HG02852 (cell line): ENCODE data around the gene GALNT13.

Experiments used
- ATAC-seq: cut with Tn5 transposase; IDR thresholded peaks from one replicate; pipeline ENCODE4 v1.9.1; 2021; ENCODE audit warnings: mild to moderate bottlenecking, moderate library complexity; ENCODE audit not compliant: unreplicated experiment

Gene GALNT13

DNA sequence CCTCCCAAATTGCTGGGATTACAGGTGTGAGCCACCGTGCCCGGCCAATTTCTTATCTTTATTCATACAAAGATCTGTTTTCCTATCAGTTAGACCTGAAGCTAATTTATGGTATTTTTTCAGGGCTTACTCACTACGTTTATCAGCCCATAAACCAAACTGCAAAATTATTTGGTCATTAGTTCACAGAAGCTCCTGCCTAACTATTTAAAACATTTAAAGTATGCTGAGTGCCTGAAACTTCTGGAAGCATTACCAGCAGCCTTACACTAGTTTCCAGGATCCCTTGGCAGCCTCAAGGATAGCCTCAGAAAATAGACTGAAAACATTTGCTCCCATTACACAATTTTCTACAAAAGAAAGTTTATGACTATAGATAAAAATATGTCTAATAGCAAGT, 68.8 kb downstream of the GALNT13 start:
- ATAC-seq, result no peak

DNA sequence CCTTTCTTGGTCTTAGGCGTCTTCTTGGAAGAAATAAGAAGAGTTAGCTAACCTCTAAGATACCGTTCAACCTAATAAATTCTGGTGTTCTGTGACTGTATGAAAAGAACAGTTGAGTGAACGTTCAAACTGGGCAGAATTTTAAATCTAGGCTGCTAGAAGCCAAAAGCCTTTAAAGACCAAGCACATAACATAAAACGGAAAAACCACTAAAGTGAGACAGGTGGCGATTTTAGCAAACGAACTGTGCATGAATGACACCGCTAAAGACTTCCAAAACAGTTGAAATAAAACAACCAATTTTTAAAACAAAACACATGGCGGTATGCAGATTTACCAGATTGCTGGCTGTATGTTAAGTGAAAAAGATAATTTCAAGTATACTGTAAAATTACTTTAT, 73.1 kb downstream of the GALNT13 start:
- ATAC-seq, result no peak

GRCh38 chr2:153946036-153946435, 74.3 kb downstream of the GALNT13 start:
- no peak for ATAC-seq

GRCh38 chr2:153953761-153954160, 82.0 kb downstream of the GALNT13 start:
- ATAC-seq, result no peak

GRCh38 chr2:153963256-153963655, 91.5 kb downstream of the GALNT13 start:
- ATAC-seq, result no peak

DNA sequence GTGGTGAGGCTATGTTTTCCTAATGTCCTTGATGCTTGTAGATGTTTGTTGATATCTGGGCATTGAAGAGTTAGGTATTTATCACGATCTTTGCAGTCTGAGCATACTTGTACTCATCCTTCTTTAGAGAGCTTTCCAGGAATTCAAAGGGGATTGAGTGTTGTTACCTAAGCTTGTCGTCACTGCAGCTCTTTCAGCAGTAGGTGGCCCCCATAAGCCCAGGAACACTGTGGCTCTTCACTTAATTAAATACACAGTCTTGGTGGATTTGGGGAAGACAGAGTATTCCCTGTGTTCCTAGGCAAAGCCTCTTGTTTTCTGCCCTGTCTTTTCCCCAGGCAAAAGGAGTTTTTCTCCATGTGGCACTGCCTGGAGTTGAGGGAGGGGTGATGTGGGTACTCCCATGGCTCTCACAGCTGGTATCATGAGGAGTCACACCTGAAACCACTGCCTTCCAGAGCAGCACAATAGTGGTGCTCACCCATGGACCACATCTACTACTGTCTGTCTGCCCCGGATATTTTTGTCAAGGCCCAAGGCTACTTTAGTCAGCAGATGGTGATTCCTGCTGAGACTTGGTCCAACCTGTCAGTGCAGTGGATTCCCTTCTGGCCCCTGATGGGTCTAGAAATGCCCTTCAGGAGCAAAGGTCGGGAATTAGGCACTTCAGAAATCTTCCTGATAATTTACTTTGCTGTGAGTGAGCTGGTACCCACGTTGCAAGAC, 95.7 kb downstream of the GALNT13 start:
- ATAC-seq, result no peak

- no peak for ATAC-seq
Observed at GRCh38 chr2:153971250-153971649, 99.5 kb downstream of the GALNT13 start.

GRCh38 chr2:153971855-153972254, 100.1 kb downstream of the GALNT13 start:
- ATAC-seq, result no peak

DNA sequence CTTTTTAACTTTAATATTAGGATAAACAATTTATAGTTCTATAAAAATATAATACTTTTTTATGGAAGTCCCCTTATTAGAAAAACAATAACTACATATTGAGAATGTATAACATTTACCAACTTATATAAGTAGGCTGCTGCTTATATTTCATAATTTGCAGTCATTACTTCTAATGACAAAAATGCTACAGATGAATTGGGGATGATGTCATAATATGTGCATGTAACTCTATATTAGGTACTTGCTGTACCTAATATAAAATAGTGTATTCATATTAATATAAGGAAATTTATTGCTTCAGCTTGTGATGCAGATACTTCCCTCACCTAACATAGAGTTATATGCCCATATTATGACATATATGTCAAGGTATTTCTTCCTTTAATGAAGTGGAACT, 100.7 kb downstream of the GALNT13 start:
- ATAC-seq, result no peak

GRCh38 chr2:153986488-153987229, 114.9 kb downstream of the GALNT13 start:
- no peak for ATAC-seq

- ATAC-seq, result no peak
Observed at GRCh38 chr2:153990771-153991170, 119.0 kb downstream of the GALNT13 start.

DNA sequence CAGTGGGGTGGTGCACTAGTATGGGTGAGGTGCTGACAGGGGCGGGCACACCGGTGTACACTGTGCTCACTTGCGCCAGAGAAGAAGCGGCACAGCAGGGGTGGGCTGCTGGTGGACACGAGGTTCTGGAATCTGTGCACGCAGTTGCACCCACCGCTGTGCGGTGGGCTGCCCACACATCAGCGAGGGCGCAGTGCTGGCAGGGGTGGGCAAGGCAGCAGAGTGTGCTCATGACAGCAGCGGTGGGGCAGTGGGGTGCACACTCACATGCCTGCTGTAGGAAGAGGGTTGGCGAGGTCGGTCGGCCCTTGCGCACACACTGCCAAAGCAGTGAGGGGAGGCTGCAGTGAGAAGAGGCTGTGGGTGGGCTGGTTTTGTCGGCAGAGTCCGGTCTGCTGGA, 141.8 kb downstream of the GALNT13 start:
- ATAC-seq, result no peak

DNA sequence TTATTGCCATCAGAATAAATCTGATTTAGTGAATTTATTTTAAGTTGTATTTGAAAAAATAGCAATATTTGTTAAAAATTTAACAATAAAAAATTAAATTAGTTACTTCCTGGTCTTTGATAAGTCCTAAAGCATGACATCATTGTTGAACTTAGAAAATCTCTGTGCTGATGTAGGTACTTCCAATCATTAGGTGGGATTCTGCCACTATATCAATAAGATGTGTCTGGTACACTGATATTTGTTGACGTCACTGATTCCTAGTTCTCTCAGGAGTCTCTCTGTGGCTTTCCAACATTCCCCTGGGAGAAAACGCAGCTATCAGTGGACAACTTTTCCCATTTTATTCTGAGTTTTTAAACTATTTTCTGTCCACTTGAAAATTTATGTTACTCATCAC, 143.5 kb downstream of the GALNT13 start:
- ATAC-seq, result no peak

DNA sequence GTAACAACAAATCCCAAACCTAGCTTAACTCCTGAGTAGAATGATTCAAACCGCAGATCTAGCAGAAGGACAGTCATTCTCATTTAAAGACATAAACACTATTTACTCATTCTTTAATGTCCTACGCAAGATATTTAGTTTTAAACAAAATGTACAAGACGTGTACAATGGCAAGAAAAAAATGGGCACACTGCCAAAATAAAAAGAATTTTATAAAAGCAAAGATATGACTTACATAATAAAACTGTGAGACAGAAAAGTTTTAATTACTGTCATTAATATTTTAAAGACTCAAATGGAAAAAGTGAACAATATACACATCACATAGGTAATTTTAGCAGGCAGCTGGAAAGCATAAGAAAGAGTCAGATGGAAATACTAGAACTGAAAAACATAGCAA, 157.8 kb downstream of the GALNT13 start:
- ATAC-seq, result no peak

GRCh38 chr2:154032220-154032619, 160.5 kb downstream of the GALNT13 start:
- peak; percentile 56 for ATAC-seq

DNA sequence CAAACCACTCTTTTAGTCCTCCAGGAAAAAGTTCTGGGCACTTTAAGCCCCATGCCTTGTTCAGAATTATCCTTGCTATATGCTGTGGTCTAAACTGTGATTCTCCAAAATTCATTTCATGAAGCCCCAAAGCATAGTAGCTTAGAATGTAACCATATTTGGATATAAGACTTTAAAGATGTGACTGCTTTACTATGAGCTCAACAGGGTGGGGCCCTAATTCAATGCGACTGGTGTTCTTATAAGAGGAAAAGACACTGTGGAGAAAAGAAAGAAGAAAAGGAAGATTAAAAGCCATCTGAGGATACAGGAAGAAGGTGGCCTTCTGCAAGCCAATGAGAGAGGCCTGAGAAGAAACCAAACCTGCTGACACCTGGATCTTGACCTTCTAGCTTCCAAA, 174.8 kb downstream of the GALNT13 start:
- no peak for ATAC-seq

DNA sequence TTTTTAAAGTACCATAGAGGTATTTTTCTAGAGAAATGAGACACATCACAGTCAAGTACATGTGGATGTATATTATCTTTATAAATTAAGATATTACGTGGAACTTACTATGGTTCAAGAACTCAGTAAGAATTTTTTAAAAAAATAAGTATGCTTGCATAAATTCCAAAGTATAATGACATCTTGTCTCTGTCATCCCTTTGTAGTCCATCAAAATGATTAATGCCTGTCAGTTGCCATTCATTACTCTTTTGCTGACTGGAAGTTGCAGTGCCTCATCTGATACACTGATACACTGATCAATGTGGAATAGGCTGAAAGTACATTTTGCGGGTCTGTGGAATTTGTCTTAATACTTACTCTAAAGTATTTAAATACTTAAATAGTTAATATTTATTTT, 177.2 kb downstream of the GALNT13 start:
- ATAC-seq, result no peak

- ATAC-seq, result no peak
Observed at GRCh38 chr2:154049561-154049960, 177.8 kb downstream of the GALNT13 start.

- ATAC-seq, result no peak
Observed at GRCh38 chr2:154067124-154067523, 195.4 kb downstream of the GALNT13 start.

- ATAC-seq, result no peak
Observed at GRCh38 chr2:154078926-154079325, 207.2 kb downstream of the GALNT13 start.

GRCh38 chr2:154092571-154092970, 220.8 kb downstream of the GALNT13 start:
- ATAC-seq, result no peak

GRCh38 chr2:154093856-154094255, 222.1 kb downstream of the GALNT13 start:
- no peak for ATAC-seq
